KMS-11 (cell line): Measurements from ENCODE around the gene CDKN2B-AS1.

ENCODE experiments used
- H2AFZ ChIP-seq: fragments of 200-600 bp; sonication (generic); 2 replicates; pipeline ENCODE4 v1.6.1; 2016; ENCODE audit warnings: antibody characterized with exemption, mixed run types, low read depth
- H3K27ac ChIP-seq: fragments of 200-600 bp; sonication (generic); 2 replicates; pipeline ENCODE4 v1.6.1; 2016; ENCODE audit warnings: mild to moderate bottlenecking, mixed run types
- H3K27me3 ChIP-seq: fragments of 200-600 bp; sonication (generic); 2 replicates; pipeline ENCODE4 v1.6.1; 2017; ENCODE audit warnings: mild to moderate bottlenecking, low read depth, mixed run types, moderate library complexity; ENCODE audit not compliant: insufficient read depth
- H3K36me3 ChIP-seq: fragments of 200-600 bp; sonication (generic); 2 replicates; pipeline ENCODE4 v1.6.1; 2017; ENCODE audit warnings: mild to moderate bottlenecking, mixed run types; ENCODE audit not compliant: insufficient read depth
- H3K4me1 ChIP-seq: fragments of 200-600 bp; sonication (generic); 2 replicates; pipeline ENCODE4 v1.6.1; 2016; ENCODE audit warnings: mild to moderate bottlenecking, low read depth, mixed run types; ENCODE audit not compliant: poor library complexity, severe bottlenecking
- H3K4me2 ChIP-seq: fragments of 200-600 bp; sonication (generic); 2 replicates; pipeline ENCODE4 v1.7.0; 2016; ENCODE audit warnings: mild to moderate bottlenecking, mixed run types
- H3K4me3 ChIP-seq: fragments of 200-600 bp; sonication (generic); IDR thresholded peaks from 2 replicates; pipeline ENCODE4 v1.6.1; 2017; ENCODE audit warnings: low read depth, low read length, mixed read lengths; ENCODE audit not compliant: insufficient read depth
- H3K79me2 ChIP-seq: fragments of 200-600 bp; sonication (generic); 2 replicates; pipeline ENCODE4 v1.6.1; 2016; ENCODE audit warnings: low read depth, mixed run types; ENCODE audit not compliant: insufficient read depth
- H3K9ac ChIP-seq: fragments of 200-600 bp; sonication (generic); 2 replicates; pipeline ENCODE4 v1.6.1; 2016; ENCODE audit warnings: mild to moderate bottlenecking, mixed run types
- H4K20me1 ChIP-seq: fragments of 200-600 bp; sonication (generic); 2 replicates; pipeline ENCODE4 v1.6.1; 2016; ENCODE audit warnings: mild to moderate bottlenecking, mixed run types; ENCODE audit not compliant: insufficient read depth
- TF ChIP-seq, protein P1 (sequence below): fragments of 200-600 bp; sonication (generic); conservative IDR thresholded peaks from 2 replicates; pipeline ENCODE4 v1.6.1; 2017; ENCODE audit warnings: low read depth, mild to moderate bottlenecking, antibody characterized with exemption, low read length, moderate library complexity, mixed read lengths

CDKN2B-AS1 gene

DNA sequence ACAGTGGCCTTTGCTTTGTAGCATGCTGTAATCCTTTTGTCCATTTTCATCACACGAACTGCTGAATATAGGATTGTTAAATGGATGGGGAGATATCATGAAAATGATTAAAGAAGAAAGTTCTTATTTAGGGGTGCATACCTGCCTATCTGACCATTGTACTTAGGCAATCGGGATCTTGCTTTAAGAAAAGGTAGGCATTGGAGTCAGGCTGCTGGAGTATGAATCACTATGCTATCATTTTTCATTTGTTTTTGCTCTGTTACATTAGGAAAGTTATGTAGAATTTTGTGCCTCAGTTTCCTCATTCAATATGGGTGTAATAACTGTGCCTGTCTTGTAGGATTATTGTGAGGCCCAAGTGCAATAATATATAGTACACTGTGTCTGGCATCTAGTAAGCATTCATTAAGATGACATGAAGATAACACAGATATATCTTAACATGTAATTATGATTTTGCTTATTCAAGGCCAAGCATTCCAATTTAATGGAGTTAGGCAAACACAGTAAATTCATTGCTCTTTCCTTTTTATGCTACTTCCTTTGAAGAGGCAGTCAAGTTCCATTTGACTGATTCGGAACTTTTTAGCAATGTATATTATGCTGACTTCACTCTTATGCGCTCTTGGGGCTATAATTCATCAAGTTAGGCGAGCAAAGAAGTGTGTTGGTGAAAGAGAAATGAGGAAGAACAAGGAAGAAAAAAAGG, 124.4 kb downstream of the CDKN2B-AS1 start:
- Histone ChIP-seq H3K4me2 (peak overlapping the region; percentile 12), H2AFZ (no peak overlapping the region), H4K20me1 (no peaks in the 10 kb centered on the region), H3K4me3 (no peak overlapping the region), H3K9ac (no peak overlapping the region), H3K79me2 (no peaks in the 10 kb centered on the region), H3K27ac (no peak overlapping the region), H3K27me3 (no peaks in the 10 kb centered on the region), H3K4me1 (peaks cover 36% of the 10 kb centered on the region), H3K36me3 (no peaks in the 10 kb centered on the region)
- TF ChIP-seq, protein P1, sequence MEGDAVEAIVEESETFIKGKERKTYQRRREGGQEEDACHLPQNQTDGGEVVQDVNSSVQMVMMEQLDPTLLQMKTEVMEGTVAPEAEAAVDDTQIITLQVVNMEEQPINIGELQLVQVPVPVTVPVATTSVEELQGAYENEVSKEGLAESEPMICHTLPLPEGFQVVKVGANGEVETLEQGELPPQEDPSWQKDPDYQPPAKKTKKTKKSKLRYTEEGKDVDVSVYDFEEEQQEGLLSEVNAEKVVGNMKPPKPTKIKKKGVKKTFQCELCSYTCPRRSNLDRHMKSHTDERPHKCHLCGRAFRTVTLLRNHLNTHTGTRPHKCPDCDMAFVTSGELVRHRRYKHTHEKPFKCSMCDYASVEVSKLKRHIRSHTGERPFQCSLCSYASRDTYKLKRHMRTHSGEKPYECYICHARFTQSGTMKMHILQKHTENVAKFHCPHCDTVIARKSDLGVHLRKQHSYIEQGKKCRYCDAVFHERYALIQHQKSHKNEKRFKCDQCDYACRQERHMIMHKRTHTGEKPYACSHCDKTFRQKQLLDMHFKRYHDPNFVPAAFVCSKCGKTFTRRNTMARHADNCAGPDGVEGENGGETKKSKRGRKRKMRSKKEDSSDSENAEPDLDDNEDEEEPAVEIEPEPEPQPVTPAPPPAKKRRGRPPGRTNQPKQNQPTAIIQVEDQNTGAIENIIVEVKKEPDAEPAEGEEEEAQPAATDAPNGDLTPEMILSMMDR: no peak

DNA sequence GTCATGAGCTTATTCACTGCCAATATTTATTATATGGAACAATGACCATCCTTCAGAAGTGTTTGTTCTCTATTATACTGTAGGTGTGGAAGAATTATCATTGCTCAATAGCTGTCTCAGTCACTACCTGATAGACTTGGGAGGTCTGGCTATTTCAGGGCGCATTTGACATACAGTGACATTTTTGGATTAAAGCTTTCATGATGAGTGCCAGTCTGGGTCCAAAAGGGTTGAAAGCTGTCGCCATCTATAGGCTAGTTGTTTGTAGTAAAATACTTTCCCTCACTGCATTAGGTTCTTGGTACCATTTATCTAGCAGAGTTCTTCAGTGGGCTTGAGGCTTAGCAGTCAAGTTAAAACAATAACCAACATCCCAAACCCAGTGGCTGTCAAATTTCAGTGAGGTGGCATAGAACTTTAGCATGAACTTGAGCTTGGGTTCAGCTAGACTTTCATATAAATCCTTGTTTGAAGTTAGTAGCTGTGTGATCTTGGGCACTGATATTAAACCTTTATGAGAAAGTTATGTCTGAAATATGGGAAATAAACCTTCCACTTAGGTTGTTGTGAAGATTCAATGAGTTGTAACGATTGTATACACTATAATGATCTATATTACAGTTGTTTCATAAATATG, 125.0 kb downstream of the CDKN2B-AS1 start:
- H3K79me2 ChIP-seq: no peaks in the 10 kb centered on the region
- no peak overlapping the region for H3K9ac ChIP-seq
- H4K20me1 ChIP-seq: no peaks in the 10 kb centered on the region
- H2AFZ ChIP-seq: no peak overlapping the region
- no peaks in the 10 kb centered on the region for H3K27me3 ChIP-seq
- no peak overlapping the region for H3K27ac ChIP-seq
- H3K4me3 ChIP-seq: no peak overlapping the region
- peak overlapping the region; percentile 12 for H3K4me2 ChIP-seq
- no peaks in the 10 kb centered on the region for H3K36me3 ChIP-seq
- H3K4me1 ChIP-seq: peaks cover 34% of the 10 kb centered on the region
- TF ChIP-seq, protein P1: peak; percentile 68

DNA sequence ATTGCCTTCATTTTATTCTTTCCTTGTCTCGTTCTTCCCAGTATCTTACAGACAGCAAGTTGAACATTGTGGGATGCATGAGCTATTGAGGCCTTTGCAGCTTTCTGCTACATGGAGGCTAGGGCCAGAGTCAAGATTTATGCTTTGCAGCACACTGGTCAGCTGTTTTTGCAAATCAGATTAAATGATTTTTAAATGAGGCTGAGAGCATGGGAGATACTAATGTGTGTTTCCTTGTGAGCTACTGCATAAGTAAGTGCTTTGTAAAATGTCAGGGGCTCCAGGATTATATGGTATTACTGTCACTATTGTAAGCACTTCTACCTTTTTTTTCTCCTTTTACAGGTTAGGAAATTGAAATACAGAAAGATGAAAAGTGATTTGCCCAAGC, 125.6 kb downstream of the CDKN2B-AS1 start:
- no peak overlapping the region for H3K4me2 ChIP-seq
- H3K27ac ChIP-seq: no peak overlapping the region
- no peak overlapping the region for H3K4me3 ChIP-seq
- H2AFZ ChIP-seq: no peak overlapping the region
- H3K9ac ChIP-seq: no peak overlapping the region
- H3K4me1 ChIP-seq: peaks cover 34% of the 10 kb centered on the region
- H3K27me3 ChIP-seq: no peaks in the 10 kb centered on the region
- H3K36me3 ChIP-seq: no peaks in the 10 kb centered on the region
- H3K79me2 ChIP-seq: no peaks in the 10 kb centered on the region
- H4K20me1 ChIP-seq: no peaks in the 10 kb centered on the region
- TF ChIP-seq, protein P1: no peak

DNA sequence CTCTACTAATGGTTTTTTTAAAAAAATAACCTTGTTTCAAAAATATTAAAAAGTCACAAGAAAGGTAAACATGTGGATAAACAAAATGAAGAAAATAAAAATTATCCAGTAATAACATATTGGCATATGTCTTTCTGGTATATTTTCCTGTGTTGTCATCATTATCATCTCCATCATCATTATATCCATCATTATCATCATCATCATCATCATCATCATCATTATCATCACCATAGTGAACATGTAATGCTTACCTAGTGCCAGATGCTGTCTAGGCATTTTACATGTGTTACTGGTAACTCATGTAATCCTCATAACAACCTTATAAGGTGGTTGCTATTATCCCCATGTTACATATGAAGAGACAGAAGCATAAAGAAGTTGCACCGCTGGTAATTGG, 126.0 kb downstream of the CDKN2B-AS1 start:
- no peaks in the 10 kb centered on the region for H3K36me3 ChIP-seq

More for the DNA sequence above, 126.0 kb downstream of the CDKN2B-AS1 start:
- TF ChIP-seq, protein P1: no peak
- Histone ChIP-seq H3K27ac (no peak overlapping the region), H2AFZ (no peak overlapping the region), H4K20me1 (no peaks in the 10 kb centered on the region), H3K9ac (no peak overlapping the region), H3K4me1 (peaks cover 34% of the 10 kb centered on the region), H3K27me3 (no peaks in the 10 kb centered on the region), H3K4me3 (no peak overlapping the region), H3K79me2 (no peaks in the 10 kb centered on the region), H3K4me2 (no peak overlapping the region)
